Ureter (tissue), 1 donor: ENCODE results near the gene CCDC40. TPM values are rescaled to one million over a fixed set of nuclear protein-coding genes. Genes with fewer than 3 reads are reported as not detected.
"Not testable (repeated sequence)": the region's sequence is repeated elsewhere in the genome, so short reads cannot be mapped to it uniquely, and the experiment has no call there.

Experiments used
- DNase-seq: peaks from one replicate; pipeline ENCODE4 v3.0.0-alpha.2; 2020; ENCODE audit warnings: low spot score
- total RNA-seq: library from RNA; stranded (reverse); gene quantifications from one replicate; pipeline ENCODE4 v1.2.4, GENCODE V29; 2023
- donor health status: DM: yes; HTN: yes; CAD: no.

Gene CCDC40
- total RNA-seq: 12.4 TPM

GRCh38 chr17:80035937-80036714 lies at the start of gene CCDC40:
Gene CCDC40 (plus strand): TSS chr17:80036642. CDS start chr17:80036663, 21 bp downstream.
- peak; percentile 86 for DNase-seq

- DNase-seq: no peak
These were observed 49.1 kb upstream of the CCDC40 start for GRCh38 chr17:79987187-79987934.

- no peak for DNase-seq
These were observed 48.6 kb upstream of the CCDC40 start for GRCh38 chr17:79987935-79988184.

GRCh38 chr17:79988185-79988971 lies 48.1 kb upstream of the CCDC40 start:
- DNase-seq: peak; percentile 54

GRCh38 chr17:79989106-79989835 lies 47.2 kb upstream of the CCDC40 start:
- no peak for DNase-seq

- no peak for DNase-seq
These were observed 46.3 kb upstream of the CCDC40 start for GRCh38 chr17:79990051-79990592.

GRCh38 chr17:79990704-79991103 lies 45.7 kb upstream of the CCDC40 start:
- no peak for DNase-seq

- DNase-seq: peak; percentile 87
These were observed 45.1 kb upstream of the CCDC40 start for GRCh38 chr17:79991140-79991923.

GRCh38 chr17:79991924-79992648 lies 44.4 kb upstream of the CCDC40 start:
- peak; percentile 59 for DNase-seq

GRCh38 chr17:79992649-79993389 lies 43.6 kb upstream of the CCDC40 start:
- DNase-seq: peak; percentile 44

- DNase-seq: peak; percentile 77
These were observed 42.8 kb upstream of the CCDC40 start for GRCh38 chr17:79993390-79994227.

GRCh38 chr17:79994228-79994569 lies 42.2 kb upstream of the CCDC40 start:
- not testable (repeated sequence) for DNase-seq

GRCh38 chr17:79994602-79995001 lies 41.8 kb upstream of the CCDC40 start:
- DNase-seq: no peak

GRCh38 chr17:79995696-79996095 lies 40.7 kb upstream of the CCDC40 start:
- DNase-seq: no peak

- no peak for DNase-seq
These were observed 40.2 kb upstream of the CCDC40 start for GRCh38 chr17:79996291-79996690.

- DNase-seq: no peak
These were observed 39.3 kb upstream of the CCDC40 start for GRCh38 chr17:79997011-79997660.

- no peak for DNase-seq
These were observed 36.3 kb upstream of the CCDC40 start for GRCh38 chr17:80000136-80000535.
